Sciatic nerve (tissue), 2 donors: ENCODE data around the gene PLSCR1. TPM values are rescaled to one million over a fixed set of nuclear protein-coding genes. Genes with fewer than 3 reads are reported as not detected.
"Not testable (repeated sequence)": the region's sequence is repeated elsewhere in the genome, so short reads cannot be mapped to it uniquely, and the experiment has no call there.

ENCODE experiments used
- ATAC-seq: fragments of 200-7000 bp; cut with Tn5 transposase; one replicate; pipeline ENCODE4 v1.9.1; 2020; ENCODE audit warnings: mild to moderate bottlenecking, moderate library complexity
- DNase-seq: peaks from one replicate; pipeline ENCODE4 v3.0.0-alpha.2; 2020; ENCODE audit warnings: low spot score
- intact Hi-C: fragments of 100-400 bp; cut with DNase I; formaldehyde crosslinking; loops from one replicate; pipeline ENCODE4 v1.14.2; 2022
- total RNA-seq: library from RNA; stranded (reverse); fragmentation: NEBNext Ultra II Directional; extraction: Animal tissue kit (Norgen Biotek cat#: 25700); gene quantifications from one replicate; pipeline ENCODE4 v1.2.1, GENCODE V29; 2021
- donor health status: DM: no; HTN: no; CAD: no.
- donor health status: DM: no; HTN: no; CAD: no.

Gene PLSCR1
- total RNA-seq, 1 donor from 2014 or later, result 182 TPM

DNA sequence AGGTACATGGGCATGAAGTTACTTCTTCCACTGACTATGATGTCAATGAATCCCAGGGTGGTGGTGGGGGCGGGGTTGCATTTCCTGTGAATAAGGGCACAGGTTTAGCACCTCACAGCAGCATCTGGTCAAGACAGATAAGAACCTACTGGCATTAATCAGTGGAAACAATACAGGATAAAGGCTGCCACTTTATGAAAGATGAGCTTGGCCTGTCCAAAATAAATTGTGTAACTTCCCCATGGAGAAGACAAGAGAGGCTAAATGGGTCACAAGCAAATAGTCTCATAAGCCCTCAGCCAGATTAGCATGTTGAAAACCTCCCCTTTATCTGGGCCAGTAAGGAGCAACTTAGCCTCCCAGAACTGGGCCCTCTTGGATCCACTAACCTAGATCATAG is 47.7 kb downstream of the PLSCR1 start:
- ATAC-seq (no peak), DNase-seq (no peak)
- intact Hi-C loops, result no loop called here

DNA sequence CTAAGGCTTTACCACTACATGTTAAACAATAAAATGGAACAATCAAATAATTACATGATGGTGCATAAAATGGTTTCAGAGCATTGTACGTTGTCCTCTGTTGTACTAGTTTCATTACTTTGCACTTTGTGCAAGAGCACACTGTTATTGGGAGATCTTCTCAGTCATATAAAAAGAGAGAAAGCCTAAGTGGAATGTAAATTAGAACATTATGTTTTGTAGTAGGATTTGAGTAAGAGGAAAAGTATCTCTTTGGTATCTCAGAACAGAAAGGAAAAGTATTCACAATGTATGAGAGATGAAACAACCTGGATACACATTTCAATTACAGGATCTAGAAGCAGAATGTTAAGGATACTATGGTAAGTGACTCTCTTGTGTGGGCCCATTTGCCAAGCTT is 48.2 kb downstream of the PLSCR1 start:
- no peak for ATAC-seq
- DNase-seq, result no peak
- intact Hi-C loops, result no loop called here

GRCh38 chr3:146493761-146494160 is 50.6 kb downstream of the PLSCR1 start:
- ATAC-seq, result no peak
- intact Hi-C loops, result no loop called here
- no peak for DNase-seq

GRCh38 chr3:146493221-146493620 is 51.2 kb downstream of the PLSCR1 start:
- intact Hi-C loops, result no loop called here
- ATAC-seq (no peak), DNase-seq (no peak)

DNA sequence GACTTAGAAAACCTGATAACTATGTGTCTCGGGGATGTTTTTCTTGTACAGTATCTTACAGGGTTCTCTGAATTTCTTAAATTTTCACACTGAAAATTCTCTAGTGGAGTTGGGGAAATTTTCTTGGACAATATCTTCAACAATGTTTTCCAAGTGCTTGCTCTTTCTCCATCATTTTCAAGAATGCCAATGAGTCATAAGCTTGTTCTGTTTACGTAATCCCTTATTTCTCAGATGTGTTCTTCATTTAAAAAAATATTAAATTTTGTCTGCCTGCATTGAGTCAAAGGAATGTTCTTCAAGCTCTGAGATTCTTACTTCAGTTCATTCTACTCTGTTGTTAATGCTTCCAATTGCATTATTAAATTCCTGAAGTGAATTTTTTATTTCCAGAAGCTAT is 53.1 kb downstream of the PLSCR1 start:
- intact Hi-C loops, result no loop called here
- DNase-seq, result no peak
- ATAC-seq, result no peak

DNA sequence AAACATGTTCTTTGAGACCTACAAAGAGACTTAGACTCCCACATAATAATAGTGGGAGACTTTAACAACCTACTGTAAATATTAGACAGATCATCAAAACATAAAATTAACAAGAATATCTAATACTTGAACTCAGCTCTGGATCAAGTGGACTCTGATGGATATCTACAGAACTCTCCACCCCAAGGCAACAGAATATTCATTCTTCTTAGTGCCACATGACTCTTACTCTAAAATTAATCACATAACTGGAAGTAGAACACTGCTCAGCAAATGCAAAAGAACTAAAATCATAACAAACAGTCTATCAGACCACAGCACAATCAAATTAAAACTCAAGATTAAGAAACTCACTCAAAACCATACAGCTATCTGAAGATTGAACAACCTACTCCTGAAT is 59.1 kb downstream of the PLSCR1 start:
- ATAC-seq (no peak), DNase-seq (no peak)
- intact Hi-C loops, result no loop called here

DNA sequence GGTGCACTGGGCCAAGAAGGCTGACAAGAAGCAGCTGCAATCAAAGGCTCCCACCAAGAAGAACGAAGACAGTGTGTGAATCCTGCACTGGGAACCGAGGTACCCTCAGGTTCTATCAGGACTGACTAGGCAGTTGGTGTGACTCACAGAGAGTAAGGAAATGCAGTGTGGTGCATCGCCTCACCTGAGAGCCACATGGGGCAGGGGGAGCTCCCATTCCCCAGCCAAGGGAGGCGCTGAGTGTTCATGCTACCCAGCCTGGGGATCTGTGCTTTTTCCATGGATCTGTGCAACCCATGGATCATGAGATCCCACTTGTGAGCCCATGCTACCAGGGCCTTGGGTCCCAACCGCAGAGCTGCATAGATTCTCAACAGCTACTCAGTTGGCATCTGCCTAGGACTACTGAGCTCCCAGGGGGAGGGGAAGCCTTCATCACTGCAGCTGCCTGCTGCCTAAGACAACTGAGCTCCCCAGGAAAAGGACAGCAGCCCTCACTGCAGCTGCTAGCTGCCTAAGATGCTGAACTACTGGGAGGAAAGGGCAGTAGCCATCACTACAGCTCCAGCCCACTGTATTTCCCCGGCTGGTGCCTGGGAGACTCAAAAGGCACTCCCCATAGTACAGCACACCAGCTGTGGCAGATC is 68.2 kb downstream of the PLSCR1 start:
- DNase-seq, result no peak
- no peak for ATAC-seq
- intact Hi-C loops, result no loop called here

GRCh38 chr3:146474976-146475375 is 69.4 kb downstream of the PLSCR1 start:
- ATAC-seq, intact Hi-C loops, DNase-seq: not testable (repeated sequence)

DNA sequence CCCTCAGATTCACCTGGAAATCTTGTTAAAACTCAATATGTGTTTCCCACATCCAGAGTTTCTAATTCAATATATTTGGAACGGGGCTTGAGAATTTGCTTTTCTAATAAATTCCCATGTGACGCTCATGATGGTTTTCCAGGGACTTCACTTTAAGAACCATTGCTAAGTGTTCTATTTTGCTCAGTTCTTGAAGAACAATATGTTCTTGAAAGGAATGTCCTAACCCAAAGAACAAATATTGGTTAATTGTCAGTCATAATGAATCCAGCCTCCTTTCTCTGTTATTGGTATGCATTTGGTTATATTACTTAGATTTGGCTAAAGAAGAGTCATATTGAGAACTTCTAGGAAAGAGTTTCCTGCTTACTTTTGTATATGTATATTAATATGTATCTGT is 70.7 kb downstream of the PLSCR1 start:
- DNase-seq (no peak), ATAC-seq (no peak)
- intact Hi-C loops, result no loop called here

- intact Hi-C loops, result no loop called here
- DNase-seq, result no peak
- ATAC-seq, result no peak
These were observed 71.8 kb downstream of the PLSCR1 start for GRCh38 chr3:146472611-146473010.

- ATAC-seq (no peak), DNase-seq (no peak)
- intact Hi-C loops, result no loop called here
These were observed 73.4 kb downstream of the PLSCR1 start for GRCh38 chr3:146471012-146471411.

GRCh38 chr3:146470425-146470990 is 73.9 kb downstream of the PLSCR1 start:
- ATAC-seq (no peak), DNase-seq (no peak)
- intact Hi-C loops, result no loop called here

DNA sequence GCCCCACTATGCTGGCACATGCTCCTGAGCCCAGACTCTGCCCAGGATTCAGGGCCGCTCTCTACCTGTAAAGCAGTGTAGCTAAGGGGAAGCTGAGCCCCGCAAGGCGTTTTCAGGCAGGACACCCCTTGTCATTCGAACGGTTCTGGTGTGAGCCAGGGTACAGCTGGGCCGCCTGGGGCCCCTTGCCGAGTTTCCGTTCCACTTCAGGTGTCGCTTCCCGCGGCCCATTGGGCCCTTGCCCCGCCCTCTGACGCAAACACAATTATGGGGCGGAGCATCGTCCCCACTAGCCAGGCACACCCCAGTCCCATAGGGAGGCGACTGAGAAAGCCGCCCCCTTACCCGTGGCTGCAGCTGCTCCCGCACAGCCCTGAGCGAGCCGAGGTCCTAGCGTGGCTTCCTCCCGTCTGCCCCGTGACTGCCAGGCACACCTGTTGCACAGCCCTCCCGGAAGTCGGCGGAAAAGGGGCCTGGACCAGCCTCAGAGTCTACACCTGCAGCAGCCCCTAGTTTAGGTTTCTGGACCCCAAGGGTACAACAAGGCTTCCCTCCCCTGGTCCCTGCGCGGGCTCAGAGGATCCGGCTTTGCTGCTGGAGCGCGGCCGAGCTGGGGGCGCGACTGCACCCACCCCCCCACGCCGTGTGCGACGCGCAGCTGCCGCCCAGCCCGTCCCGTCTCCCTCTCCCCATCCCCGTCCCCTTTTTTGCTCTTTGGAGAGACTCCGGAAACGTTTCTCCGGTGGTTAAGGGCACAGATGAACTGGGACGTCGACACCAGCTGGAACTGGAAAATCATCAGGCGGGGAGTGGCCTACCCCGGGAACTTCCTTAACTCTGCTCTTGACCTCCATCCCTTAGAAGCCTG is 75.0 kb downstream of the PLSCR1 start, which contains the start of gene PLSCR2:
Gene PLSCR2 (minus strand): TSS at position 412 of the 868 bp plus-strand sequence. CDS start 9,657 bp downstream, outside the sequence.
- ATAC-seq, result peak; percentile 96
- intact Hi-C loops, result no loop called here

GRCh38 chr3:146468671-146469149 is 75.7 kb downstream of the PLSCR1 start:
- intact Hi-C loops, result no loop called here
- peak; percentile 53 for ATAC-seq
- no peak for DNase-seq

More for the DNA sequence above, 75.0 kb downstream of the PLSCR1 start, which contains the start of gene PLSCR2:
- peak; percentile 78 for DNase-seq

DNA sequence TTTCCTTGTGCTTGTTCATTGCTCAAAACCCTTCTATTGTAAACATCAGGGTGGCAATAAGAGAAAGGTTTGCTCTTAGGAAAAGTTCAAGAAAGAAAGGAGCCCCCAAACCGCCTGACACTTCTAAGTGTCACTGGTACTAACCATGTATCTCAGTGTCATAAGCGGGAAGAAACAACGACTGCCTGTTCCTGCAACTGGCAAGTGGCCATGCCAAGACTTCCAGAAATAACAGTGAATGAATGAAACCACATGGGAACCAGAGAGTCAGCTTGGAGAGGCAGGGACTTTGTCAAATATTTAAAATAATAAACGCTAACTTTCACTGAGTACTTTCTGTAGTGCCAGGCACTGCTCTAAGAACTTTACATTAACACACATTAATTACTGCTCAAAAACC is 76.2 kb downstream of the PLSCR1 start:
- intact Hi-C loops, result no loop called here
- ATAC-seq (peak; percentile 65), DNase-seq (peak; percentile 60)

GRCh38 chr3:146466604-146467003 is 77.8 kb downstream of the PLSCR1 start:
- DNase-seq (no peak), ATAC-seq (no peak)
- intact Hi-C loops, result no loop called here

DNA sequence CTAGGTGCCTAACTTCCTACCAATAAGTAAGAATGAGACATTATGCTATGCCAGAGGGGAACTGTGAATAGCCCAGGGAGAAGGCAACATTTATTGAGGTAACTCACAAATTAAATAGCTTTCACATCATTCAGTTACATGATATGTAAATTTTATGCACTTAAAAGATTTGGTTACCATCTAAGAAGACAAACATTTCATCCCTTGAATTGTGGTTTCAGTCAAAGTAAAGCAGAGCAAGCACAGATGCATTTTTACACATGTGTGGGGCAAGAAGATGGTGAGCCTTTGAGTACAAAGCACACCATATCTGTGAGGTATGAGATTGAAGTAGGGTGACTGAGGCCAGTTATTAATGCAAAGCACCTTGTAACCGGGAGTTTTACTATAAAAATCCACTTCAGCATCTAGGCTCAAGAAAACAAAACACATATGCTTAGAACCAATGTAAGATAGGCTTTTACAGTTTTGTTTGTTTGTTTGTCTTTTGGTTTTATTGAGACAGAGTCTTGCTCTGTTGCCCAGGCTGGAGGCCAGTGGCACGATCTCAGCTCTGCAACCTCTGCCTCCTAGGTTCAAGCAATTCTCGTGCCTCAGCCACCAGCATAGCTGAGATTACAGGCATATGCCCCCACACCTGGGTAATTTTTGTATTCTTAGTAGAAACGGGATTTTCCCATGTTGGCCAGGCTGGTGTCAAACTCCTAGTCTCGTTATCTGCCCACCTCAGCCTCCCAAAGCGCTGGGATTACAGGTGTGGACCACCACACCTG is 78.5 kb downstream of the PLSCR1 start:
- intact Hi-C loops, result no loop called here
- DNase-seq (no peak), ATAC-seq (no peak)
